ENCODE results near the gene PRR5.

PRR5 gene

GRCh38 chr22:44780876-44781449 is 79.0 kb downstream of the PRR5 start:
- no peak for TF ChIP-seq POLR2AphosphoS5 (IDR thresholded peaks at IDR 0.05; ENCODE audit: low read depth, low read length)
- no peak for TF ChIP-seq REST (IDR thresholded peaks at IDR 0.05; ENCODE audit: insufficient read depth in 1 of 2, low read depth in 2 of 2, low read length in 2 of 2)
- no peak for TF ChIP-seq SIN3A (IDR thresholded peaks at IDR 0.05; ENCODE audit: borderline replicate concordance, insufficient read depth, low read length)
- no peak for TF ChIP-seq FOXP2 (optimal IDR thresholded peaks at IDR 0.05; ENCODE audit: borderline replicate concordance, extremely low read depth, extremely low read length, insufficient read depth)
- no peak for TF ChIP-seq TAF1 (IDR thresholded peaks at IDR 0.05; ENCODE audit: borderline replicate concordance, insufficient read depth, low read length)

GRCh38 chr22:44782363-44782963 is 80.5 kb downstream of the PRR5 start:
- no peak for TF ChIP-seq REST (IDR thresholded peaks at IDR 0.05; ENCODE audit: insufficient read depth in 1 of 2, low read depth in 2 of 2, low read length in 2 of 2)
- no peak for TF ChIP-seq FOXP2 (optimal IDR thresholded peaks at IDR 0.05; ENCODE audit: borderline replicate concordance, extremely low read depth, extremely low read length, insufficient read depth)
- TF ChIP-seq TAF1 (IDR thresholded peaks at IDR 0.05; ENCODE audit: borderline replicate concordance, insufficient read depth, low read length), result no peak
- TF ChIP-seq SIN3A (IDR thresholded peaks at IDR 0.05; ENCODE audit: borderline replicate concordance, insufficient read depth, low read length), result no peak
- TF ChIP-seq POLR2AphosphoS5 (IDR thresholded peaks at IDR 0.05; ENCODE audit: low read depth, low read length), result no peak

DNA sequence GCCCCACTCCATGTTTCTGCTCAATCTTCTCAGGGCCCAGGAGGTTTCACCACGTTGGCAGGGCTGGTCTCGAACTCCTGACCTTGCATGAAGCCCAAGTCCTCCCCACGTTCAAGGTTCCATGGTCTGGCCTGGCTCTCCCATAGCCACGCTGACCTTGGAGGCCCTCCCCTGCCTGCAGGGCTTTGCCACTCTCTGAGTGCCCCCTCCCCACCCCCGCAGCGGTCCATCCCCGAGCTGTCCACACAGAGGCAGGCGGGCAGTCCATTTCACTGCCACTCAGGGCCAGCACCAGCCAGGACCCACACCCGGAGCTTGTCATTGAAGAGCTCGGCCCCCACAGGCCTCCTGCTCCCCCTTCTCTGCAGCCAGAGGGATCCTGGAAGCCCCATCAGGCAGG is 81.1 kb downstream of the PRR5 start:
- TF ChIP-seq TAF1 (IDR thresholded peaks at IDR 0.05; ENCODE audit: borderline replicate concordance, insufficient read depth, low read length), result no peak
- no peak for TF ChIP-seq POLR2AphosphoS5 (IDR thresholded peaks at IDR 0.05; ENCODE audit: low read depth, low read length)
- TF ChIP-seq FOXP2 (optimal IDR thresholded peaks at IDR 0.05; ENCODE audit: borderline replicate concordance, extremely low read depth, extremely low read length, insufficient read depth), result no peak
- TF ChIP-seq SIN3A (IDR thresholded peaks at IDR 0.05; ENCODE audit: borderline replicate concordance, insufficient read depth, low read length), result no peak
- TF ChIP-seq REST (IDR thresholded peaks at IDR 0.05; ENCODE audit: insufficient read depth in 1 of 2, low read depth in 2 of 2, low read length in 2 of 2), result no peak

DNA sequence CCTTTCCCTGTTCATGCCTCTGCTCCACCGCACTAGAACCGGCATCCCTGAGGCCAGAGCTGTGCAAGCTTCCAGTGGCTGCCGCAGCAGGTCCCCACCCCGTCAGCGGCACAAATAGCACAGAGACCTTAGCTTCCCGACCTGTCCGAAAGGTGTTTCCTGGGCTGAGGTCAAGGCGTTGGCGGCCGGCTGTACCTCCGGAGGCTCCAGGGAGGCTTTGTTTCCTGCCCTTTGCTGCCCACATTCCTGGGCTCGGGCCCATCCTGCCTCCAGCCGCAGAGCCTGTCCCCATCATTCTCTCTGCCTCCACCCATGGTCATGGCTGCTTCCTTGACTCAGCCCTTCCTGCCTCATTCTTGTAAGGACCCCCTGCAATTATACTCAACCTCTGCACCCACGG is 81.6 kb downstream of the PRR5 start:
- TF ChIP-seq FOXP2 (optimal IDR thresholded peaks at IDR 0.05; ENCODE audit: borderline replicate concordance, extremely low read depth, extremely low read length, insufficient read depth), result no peak

GRCh38 chr22:44786136-44786535 is 84.1 kb downstream of the PRR5 start:
- TF ChIP-seq SIN3A (IDR thresholded peaks at IDR 0.05; ENCODE audit: borderline replicate concordance, insufficient read depth, low read length) (no peak), TAF1 (IDR thresholded peaks at IDR 0.05; ENCODE audit: borderline replicate concordance, insufficient read depth, low read length) (no peak), FOXP2 (optimal IDR thresholded peaks at IDR 0.05; ENCODE audit: borderline replicate concordance, extremely low read depth, extremely low read length, insufficient read depth) (no peak), POLR2AphosphoS5 (IDR thresholded peaks at IDR 0.05; ENCODE audit: low read depth, low read length) (no peak), REST (IDR thresholded peaks at IDR 0.05; ENCODE audit: insufficient read depth in 1 of 2, low read depth in 2 of 2, low read length in 2 of 2) (no peak)
